IMR-90 (cell line): ENCODE data around the gene DPCD. TPM values are rescaled to one million over a fixed set of nuclear protein-coding genes. Genes with fewer than 3 reads are reported as not detected.

Experiments used
- ATAC-seq: fragments of 200-7000 bp; cut with Tn5 transposase; 2 replicates; pipeline ENCODE4 v1.9.1; 2020; ENCODE audit warnings: low read depth, mild to moderate bottlenecking, moderate library complexity
- BruUV-seq: library from RNA; stranded (reverse); fragments of 400-500 nt; replicated peaks from 2 replicates; lab custom pipeline; 2021; lab: Mats Ljungman, UMichigan
- CTCF ChIA-PET: fragments of 300-600 bp; formaldehyde crosslinking; extraction: SDS; loops from one replicate; lab custom pipeline; 2021; ENCODE audit warnings: antibody characterized with exemption; lab: Yijun Ruan, JAX
- POLR2A ChIA-PET: fragments of 300-600 bp; sonication (Branson Sonifier 250); formaldehyde crosslinking; loops from one replicate; lab custom pipeline; 2022; ENCODE audit warnings: antibody characterized with exemption; ENCODE audit not compliant: unreplicated experiment; lab: Charles Lee
- DNase-seq: peaks from one replicate; pipeline ENCODE4 v3.0.0; 2013
- H2AFZ ChIP-seq: replicated peaks from 2 replicates; pipeline ENCODE3; 2013; ENCODE audit warnings: low read length, mild to moderate bottlenecking; ENCODE audit not compliant: poor library complexity
- H2AK5ac ChIP-seq: 2 replicates; pipeline ENCODE4 v1.6.1; 2013; ENCODE audit warnings: low read depth, low read length, inconsistent platforms
- H2AK9ac ChIP-seq: replicated peaks from 2 replicates; pipeline ENCODE3; 2013; ENCODE audit warnings: mild to moderate bottlenecking, low read depth, low read length, moderate library complexity; ENCODE audit not compliant: poor library complexity
- H2BK120ac ChIP-seq: 2 replicates; pipeline ENCODE4 v1.6.1; 2013; ENCODE audit warnings: low read depth, low read length, inconsistent platforms
- H2BK15ac ChIP-seq: 3 replicates; pipeline ENCODE4 v1.6.1; 2013; ENCODE audit warnings: low read depth, low read length, inconsistent platforms
- H2BK20ac ChIP-seq: 2 replicates; pipeline ENCODE4 v1.6.1; 2013; ENCODE audit warnings: low read depth, mild to moderate bottlenecking, inconsistent platforms, low read length, moderate library complexity
- H2BK5ac ChIP-seq: 2 replicates; pipeline ENCODE4 v1.6.1; 2013; ENCODE audit warnings: mild to moderate bottlenecking, low read depth, low read length, inconsistent platforms; ENCODE audit not compliant: poor library complexity, severe bottlenecking
- H3K14ac ChIP-seq: replicated peaks from 2 replicates; pipeline ENCODE4 v1.6.1; 2013; ENCODE audit warnings: low read depth, low read length, inconsistent platforms
- H3K18ac ChIP-seq: 2 replicates; pipeline ENCODE4 v1.6.1; 2013; ENCODE audit warnings: low read depth, low read length, control low read depth
- H3K23ac ChIP-seq: 2 replicates; pipeline ENCODE4 v1.6.1; 2013; ENCODE audit warnings: low read depth, low read length, inconsistent platforms
- H3K27ac ChIP-seq: 2 replicates; pipeline ENCODE4 v1.5.1; 2013; ENCODE audit warnings: mild to moderate bottlenecking, control low read depth, low read length; ENCODE audit not compliant: insufficient read depth
- H3K27me3 ChIP-seq: 2 replicates; pipeline ENCODE4 v1.6.1; 2013; ENCODE audit warnings: low read length; ENCODE audit not compliant: control insufficient read depth, insufficient read depth
- H3K36me3 ChIP-seq: 2 replicates; pipeline ENCODE4 v1.6.1; 2013; ENCODE audit warnings: low read length, mixed read lengths; ENCODE audit not compliant: control insufficient read depth, insufficient read depth
- H3K4ac ChIP-seq: 2 replicates; pipeline ENCODE4 v1.6.1; 2013; ENCODE audit warnings: low read depth, low read length, inconsistent platforms
- H3K4me1 ChIP-seq: 2 replicates; pipeline ENCODE4 v1.6.1; 2013; ENCODE audit warnings: low read length, mixed read lengths; ENCODE audit not compliant: control insufficient read depth, insufficient read depth
- H3K4me2 ChIP-seq: 2 replicates; pipeline ENCODE4 v1.6.1; 2013; ENCODE audit warnings: low read depth, mild to moderate bottlenecking, control low read depth, low read length, moderate library complexity
- H3K4me3 ChIP-seq: 2 replicates; pipeline ENCODE4 v1.5.1; 2013; ENCODE audit warnings: low read depth, mild to moderate bottlenecking, control low read depth, low read length, moderate library complexity; ENCODE audit not compliant: insufficient read depth
- H3K56ac ChIP-seq: 2 replicates; pipeline ENCODE4 v1.6.1; 2013; ENCODE audit warnings: low read length, inconsistent platforms; ENCODE audit not compliant: insufficient read depth; ENCODE audit errors: extremely low read depth
- H3K79me1 ChIP-seq, 2 experiments: 2 replicates each; pipeline ENCODE4 v1.6.1; 2013; ENCODE audit warnings: low read length in 2 of 2, inconsistent platforms in 1 of 2, low read depth in 1 of 2
- H3K9ac ChIP-seq: 2 replicates; pipeline ENCODE4 v1.6.1; 2013; ENCODE audit warnings: low read depth, low read length, control low read depth
- H3K9me1 ChIP-seq: 2 replicates; pipeline ENCODE4 v1.6.1; 2013; ENCODE audit warnings: low read length, inconsistent platforms; ENCODE audit not compliant: insufficient read depth
- H3K9me3 ChIP-seq: 2 replicates; pipeline ENCODE4 v1.6.1; 2013; ENCODE audit warnings: low read length; ENCODE audit not compliant: control insufficient read depth, insufficient read depth
- H4K20me1 ChIP-seq: 2 replicates; pipeline ENCODE4 v1.6.1; 2013; ENCODE audit warnings: low read length, inconsistent platforms; ENCODE audit not compliant: insufficient read depth
- H4K5ac ChIP-seq: 2 replicates; pipeline ENCODE4 v1.6.1; 2013; ENCODE audit warnings: mild to moderate bottlenecking, low read depth, low read length, control low read depth
- H4K8ac ChIP-seq, 2 experiments: 2 replicates each; pipeline ENCODE4 v1.6.1; 2013; ENCODE audit warnings: low read depth in 2 of 2, low read length in 2 of 2, control low read depth in 1 of 2, inconsistent platforms in 1 of 2
- H4K91ac ChIP-seq: 2 replicates; pipeline ENCODE4 v1.6.1; 2013; ENCODE audit warnings: low read depth, low read length, inconsistent platforms; ENCODE audit not compliant: insufficient read depth
- NFE2L2 ChIP-seq: fragments of 150-350 bp; IDR thresholded peaks from 2 replicates; pipeline ENCODE4 v1.6.1; 2016; ENCODE audit warnings: low read depth, mild to moderate bottlenecking, low read length
- POLR2A ChIP-seq: IDR thresholded peaks from 2 replicates; pipeline ENCODE4 v1.6.1; 2012; ENCODE audit warnings: mild to moderate bottlenecking, low read depth, low read length
- WGBS, 2 experiments: methylation state at CpG; one replicate each; pipeline versions ENCODE4 v1.1.5 to v1.1.7; 2013; ENCODE audit warnings: missing lambda C conversion rate in 2 of 2; ENCODE audit not compliant: insufficient read length in 1 of 2; ENCODE audit errors: extremely low coverage in 2 of 2; 5-methylcytosine and 5-hydroxymethylcytosine counted together
- dilution Hi-C: fragments of 300-500 bp; cut with HindIII; formaldehyde crosslinking; loops from one replicate; pipeline ENCODE4 v1.14.3; 2018; ENCODE audit warnings: low sequenced_read_pairs; ENCODE audit not compliant: unreplicated experiment
- in situ Hi-C: fragments of 300-500 bp; cut with MboI; formaldehyde crosslinking; loops from 3 replicates; pipeline ENCODE4 v1.14.3; 2019; ENCODE audit warnings: low sequenced_read_pairs, inconsistent platforms, mixed read lengths
- intact Hi-C: fragments of 100-400 bp; cut with micrococcal nuclease; formaldehyde crosslinking; loops from 2 replicates; pipeline ENCODE4 v1.10.0; 2022
- polyA plus RNA-seq, 3 experiments: library from polyadenylated mRNA; depleted of rRNA; stranded (reverse); fragments of >200 nt; gene quantifications; 2 replicates each; pipeline ENCODE4 v1.2.3, GENCODE V29; 2012; ENCODE audit warnings: low replicate concordance in 1 of 3
- total RNA-seq: library from RNA; depleted of rRNA; stranded (reverse); fragments of >200 nt; gene quantifications from 2 replicates; pipeline ENCODE4 v1.2.3, GENCODE V29; 2012

The DPCD gene
- total and polyA plus RNA-seq, 2 of the 4 experiments (the other 2 are of a cell fraction): 59.1 to 73.7 TPM

- no peak overlapping the region for H2BK20ac ChIP-seq
- no peak overlapping the region for H3K4me2 ChIP-seq
- CTCF ChIA-PET: no interaction called here
- H2BK15ac ChIP-seq: no peak overlapping the region
- H2BK120ac ChIP-seq: no peak overlapping the region
- no peaks in the 10 kb centered on the region for H4K20me1 ChIP-seq
- H3K4me1 ChIP-seq: no peaks in the 10 kb centered on the region
- peaks cover 24% of the 10 kb centered on the region; the same call in 1 of the 2 replicates for H3K36me3 ChIP-seq
- H3K27me3 ChIP-seq: no peaks in the 10 kb centered on the region
- H2AFZ ChIP-seq: no peak overlapping the region
- H3K9ac ChIP-seq: no peak overlapping the region
- H3K9me3 ChIP-seq: peaks cover 7% of the 10 kb centered on the region
- no peak overlapping the region for H3K4me3 ChIP-seq
- no CpG with 5 or more reads among the region's 7 CpGs for WGBS, 2 experiments
- H3K23ac ChIP-seq: no peak overlapping the region
- peak; percentile 38 for DNase-seq
- intact Hi-C loops: no loop called here
- peak; percentile 31; the same call in 1 of the 2 replicates for ATAC-seq
- H3K18ac ChIP-seq: no peak overlapping the region
- dilution Hi-C loops: no loop called here
- TF ChIP-seq POLR2A: no peak
- peak; percentile 29; the same call in 1 of the 2 replicates for TF ChIP-seq NFE2L2
- no peak overlapping the region for H4K91ac ChIP-seq
- no peaks in the 10 kb centered on the region for H3K79me1 ChIP-seq
- H3K14ac ChIP-seq: no peak overlapping the region
- H4K8ac ChIP-seq: no peak overlapping the region
- no peak overlapping the region for H2BK5ac ChIP-seq
- H4K5ac ChIP-seq: no peak overlapping the region
- no peak overlapping the region for H3K56ac ChIP-seq
- no peak overlapping the region for H2AK5ac ChIP-seq
- no peak overlapping the region for H3K4ac ChIP-seq
- H3K27ac ChIP-seq: no peak overlapping the region
- in situ Hi-C loops: no loop called here
- H3K9me1 ChIP-seq: peaks cover 3% of the 10 kb centered on the region; the same call in 1 of the 2 replicates
- POLR2A ChIA-PET: interaction anchor here (0.6 kb wide), 1 partner anchor 284 kb away, joined by 4 read pairs; no protein-coding TSS in a partner anchor
- BruUV-seq: no TSS peak
- no peak overlapping the region for H2AK9ac ChIP-seq
Measured at GRCh38 chr10:101576211-101576863, 11.8 kb upstream of the DPCD start.
